Measurements from ENCODE around the gene ENAM. TPM values are rescaled to one million over a fixed set of nuclear protein-coding genes. Genes with fewer than 3 reads are reported as not detected.

The ENAM gene
- total and polyA plus RNA-seq, 10 donors: 0.02 to 0.30 (median 0.15) TPM; not detected in 6

- intact Hi-C loops (cut with DNase I; ENCODE audit: low total_unique reads): no loop called here
- H3K27me3 ChIP-seq (replicated peaks in 1 of 7): no peaks in the 10 kb centered on the region
- H3K4me3 ChIP-seq: no peak overlapping the region
- no peak overlapping the region for H3K27ac ChIP-seq
- H3K9me3 ChIP-seq: no peaks in the 10 kb centered on the region
- TF ChIP-seq POLR2AphosphoS5 (IDR thresholded peaks at IDR 0.05) (no peak), POLR2A (IDR thresholded peaks at IDR 0.05) (no peak)
- TF ChIP-seq, protein P1, sequence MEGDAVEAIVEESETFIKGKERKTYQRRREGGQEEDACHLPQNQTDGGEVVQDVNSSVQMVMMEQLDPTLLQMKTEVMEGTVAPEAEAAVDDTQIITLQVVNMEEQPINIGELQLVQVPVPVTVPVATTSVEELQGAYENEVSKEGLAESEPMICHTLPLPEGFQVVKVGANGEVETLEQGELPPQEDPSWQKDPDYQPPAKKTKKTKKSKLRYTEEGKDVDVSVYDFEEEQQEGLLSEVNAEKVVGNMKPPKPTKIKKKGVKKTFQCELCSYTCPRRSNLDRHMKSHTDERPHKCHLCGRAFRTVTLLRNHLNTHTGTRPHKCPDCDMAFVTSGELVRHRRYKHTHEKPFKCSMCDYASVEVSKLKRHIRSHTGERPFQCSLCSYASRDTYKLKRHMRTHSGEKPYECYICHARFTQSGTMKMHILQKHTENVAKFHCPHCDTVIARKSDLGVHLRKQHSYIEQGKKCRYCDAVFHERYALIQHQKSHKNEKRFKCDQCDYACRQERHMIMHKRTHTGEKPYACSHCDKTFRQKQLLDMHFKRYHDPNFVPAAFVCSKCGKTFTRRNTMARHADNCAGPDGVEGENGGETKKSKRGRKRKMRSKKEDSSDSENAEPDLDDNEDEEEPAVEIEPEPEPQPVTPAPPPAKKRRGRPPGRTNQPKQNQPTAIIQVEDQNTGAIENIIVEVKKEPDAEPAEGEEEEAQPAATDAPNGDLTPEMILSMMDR (IDR thresholded peaks at IDR 0.05 in 8 of 11, conservative IDR thresholded peaks at IDR 0.05 in 3 of 11): no peak
- no peaks in the 10 kb centered on the region for H3K36me3 ChIP-seq
- H3K4me1 ChIP-seq: peaks cover 0 to 8% (median 0%) of the 10 kb centered on the region in 6 donors
- no peak for DNase-seq
Observed at GRCh38 chr4:70589785-70590184, 38.8 kb upstream of the ENAM start.

GRCh38 chr4:70591955-70592582 is 36.5 kb upstream of the ENAM start, which contains the start of gene AMBN:
TSS of gene AMBN (plus strand) at chr4:70592256. CDS start at chr4:70592359, 103 bp downstream.
- no peak within 1 kb of the TSS for H3K27ac ChIP-seq
- TF ChIP-seq POLR2A (IDR thresholded peaks at IDR 0.05): no peak
- TF ChIP-seq POLR2AphosphoS5 (IDR thresholded peaks at IDR 0.05): no peak
- TF ChIP-seq, protein P1 (IDR thresholded peaks at IDR 0.05 in 8 of 11, conservative IDR thresholded peaks at IDR 0.05 in 3 of 11): no peak
- WGBS, 5 donors: 70 to 87% (median 79%) methylated on average over 5 of the region's 5 CpGs
- DNase-seq: no peak
- no peaks in the 10 kb centered on the region for H3K27me3 ChIP-seq (replicated peaks in 1 of 7)
- no peaks in the 10 kb centered on the region for H3K36me3 ChIP-seq
- intact Hi-C loops (cut with DNase I; ENCODE audit: low total_unique reads): no loop called here
- no peak within 1 kb of the TSS for H3K4me3 ChIP-seq
- H3K9me3 ChIP-seq: no peaks in the 10 kb centered on the region
- H3K4me1 ChIP-seq: peaks cover 0 to 8% (median 0%) of the 10 kb centered on the region in 6 donors

GRCh38 chr4:70594196-70594595 is 34.3 kb upstream of the ENAM start:
- no peak overlapping the region for H3K27ac ChIP-seq
- H3K36me3 ChIP-seq: no peaks in the 10 kb centered on the region
- H3K9me3 ChIP-seq: no peaks in the 10 kb centered on the region
- TF ChIP-seq, protein P1 (IDR thresholded peaks at IDR 0.05 in 8 of 11, conservative IDR thresholded peaks at IDR 0.05 in 3 of 11): no peak
- no peak for TF ChIP-seq POLR2A (IDR thresholded peaks at IDR 0.05)
- no peak for TF ChIP-seq POLR2AphosphoS5 (IDR thresholded peaks at IDR 0.05)
- DNase-seq: no peak
- H3K27me3 ChIP-seq (replicated peaks in 1 of 7): no peaks in the 10 kb centered on the region
- H3K4me1 ChIP-seq: peaks cover 0 to 8% (median 0%) of the 10 kb centered on the region in 6 donors
- H3K4me3 ChIP-seq: no peak overlapping the region
- intact Hi-C loops (cut with DNase I; ENCODE audit: low total_unique reads): no loop called here

DNA sequence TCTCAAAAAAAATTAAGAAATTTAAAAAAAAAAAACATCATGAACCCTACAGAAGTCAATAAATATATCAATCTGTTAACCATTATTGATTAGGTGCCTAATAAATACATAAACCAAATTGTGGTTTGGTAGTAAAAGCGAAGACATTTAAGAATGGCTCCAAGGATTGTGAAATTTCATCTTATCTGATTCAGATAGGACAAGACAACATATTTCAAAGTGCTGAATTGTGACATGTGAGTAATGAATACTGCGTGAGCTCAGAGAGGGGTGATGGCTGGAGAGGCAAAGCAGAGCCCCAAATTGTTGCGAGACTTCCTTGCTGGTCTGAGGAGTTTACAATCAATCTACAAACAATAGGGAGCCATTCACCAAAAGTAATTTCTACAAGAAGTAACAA is 28.2 kb upstream of the ENAM start:
- Histone ChIP-seq H3K27ac (no peak overlapping the region), H3K27me3 (replicated peaks in 1 of 7) (no peaks in the 10 kb centered on the region), H3K4me1 (peaks cover 0 to 6% (median 0%) of the 10 kb centered on the region in 6 donors), H3K4me3 (no peak overlapping the region), H3K9me3 (no peaks in the 10 kb centered on the region), H3K36me3 (no peaks in the 10 kb centered on the region)
- intact Hi-C loops (cut with DNase I; ENCODE audit: low total_unique reads): no loop called here
- TF ChIP-seq POLR2AphosphoS5 (IDR thresholded peaks at IDR 0.05): no peak
- TF ChIP-seq, protein P1 (IDR thresholded peaks at IDR 0.05 in 8 of 11, conservative IDR thresholded peaks at IDR 0.05 in 3 of 11): no peak
- no peak for TF ChIP-seq POLR2A (IDR thresholded peaks at IDR 0.05)
- 78 to 89% (median 84%) methylated on average over 3 of the region's 3 CpGs for WGBS, 5 donors
- DNase-seq: no peak
